Neural cell (in vitro differentiated cells): ENCODE measurements around the gene DCAF8L1.

Experiments used
- CTCF ChIP-seq: fragments of 450-650 bp; IDR thresholded peaks from 2 replicates; pipeline ENCODE4 v1.5.1; 2014; ENCODE audit warnings: antibody characterized with exemption, mild to moderate bottlenecking, moderate library complexity; ENCODE audit not compliant: poor library complexity, severe bottlenecking
- RAD21 ChIP-seq: fragments of 450-650 bp; conservative IDR thresholded peaks from 2 replicates; pipeline ENCODE4 v1.6.1; 2014; ENCODE audit warnings: antibody characterized with exemption, mild to moderate bottlenecking, moderate library complexity

GRCh38 chrX:27953171-27953570, 28.1 kb downstream of the DCAF8L1 start:
- no peak for TF ChIP-seq CTCF
- no peak for TF ChIP-seq RAD21
